Lung (tissue), 12 donors: ENCODE measurements around the gene ZNF830. TPM values are rescaled to one million over a fixed set of nuclear protein-coding genes. Genes with fewer than 3 reads are reported as not detected.
A peak's percentile ranks its signal among the peaks of the same experiment; 100 is the strongest.

Experiments used
- ATAC-seq: fragments of 200-7000 bp; cut with Tn5 transposase; one replicate; pipeline ENCODE4 v1.9.1; 2020; ENCODE audit warnings: moderate number of reproducible peaks; ENCODE audit not compliant: insufficient read depth, low FRiP score
- DNase-seq, 3 donors: peaks; one replicate each; pipeline ENCODE4 v3.0.0-alpha.2; 2013 to 2017
- H3K27ac ChIP-seq, 2 donors: one replicate each; pipeline ENCODE4 v1.5.1; 2013; ENCODE audit warnings: mild to moderate bottlenecking in 2 of 2, moderate library complexity in 2 of 2, control low read depth in 1 of 2, inconsistent platforms in 1 of 2, low read depth in 1 of 2, low read length in 1 of 2
- H3K27me3 ChIP-seq, 3 donors: one replicate each; pipeline ENCODE4 v1.5.1; 2013; ENCODE audit warnings: low read length in 2 of 3; ENCODE audit not compliant: control insufficient read depth in 3 of 3, insufficient read depth in 3 of 3
- H3K36me3 ChIP-seq, 4 donors: one replicate each; pipeline ENCODE4 v1.5.1; 2013; ENCODE audit warnings: low read length in 4 of 4, mild to moderate bottlenecking in 1 of 4, moderate library complexity in 1 of 4; ENCODE audit not compliant: control insufficient read depth in 4 of 4, insufficient read depth in 4 of 4
- H3K4me1 ChIP-seq, 5 donors: one replicate each; pipeline ENCODE4 v1.5.1; 2013; ENCODE audit warnings: low read length in 5 of 5, mild to moderate bottlenecking in 2 of 5, moderate library complexity in 1 of 5; ENCODE audit not compliant: control insufficient read depth in 5 of 5, insufficient read depth in 5 of 5
- H3K4me3 ChIP-seq: one replicate; pipeline ENCODE4 v1.5.1; 2013; ENCODE audit warnings: mild to moderate bottlenecking, control low read depth, moderate library complexity
- H3K9ac ChIP-seq, 2 donors: one replicate each; pipeline ENCODE4 v1.5.1; 2013; ENCODE audit warnings: low read length in 2 of 2, control low read depth in 1 of 2; ENCODE audit not compliant: insufficient read depth in 1 of 2
- H3K9me3 ChIP-seq, 4 donors: one replicate each; pipeline ENCODE4 v1.5.1; 2013; ENCODE audit warnings: low read length in 3 of 4, mild to moderate bottlenecking in 1 of 4, moderate library complexity in 1 of 4; ENCODE audit not compliant: control insufficient read depth in 4 of 4, insufficient read depth in 3 of 4
- CTCF ChIP-seq: IDR thresholded peaks from 2 replicates; pipeline ENCODE4 v1.5.1; 2012; ENCODE audit warnings: mild to moderate bottlenecking; ENCODE audit errors: control extremely low read depth, extremely low read depth
- WGBS, 2 donors: extraction: QIAGEN DNeasy Blood & Tissue Kit; methylation state at CpG; one replicate each; pipeline ENCODE4 v1.1.7; 2013; 5-methylcytosine and 5-hydroxymethylcytosine counted together
- polyA plus RNA-seq, 2 donors: library from polyadenylated mRNA; stranded (reverse); fragments of 200-250 nt; gene quantifications; one replicate each; pipeline ENCODE4 v1.2.1, GENCODE V29; 2013
- total RNA-seq, 2 donors: library from RNA; depleted of rRNA in 1 of 2; stranded (reverse); fragments of >200 nt in 1 of 2; gene quantifications; one replicate each; pipeline ENCODE4 v1.2.1, GENCODE V29; 2014 to 2021
- donor health status: control.
- donor health status: control.
- donor health status: Bipolar disorder and iron deficiency.
- donor health status: healthy.
- donor health status: DM: yes; HTN: yes; CAD: no.

Gene ZNF830
- total and polyA plus RNA-seq, 4 donors = 7.8 to 13.2 (median 11.8) TPM

- ATAC-seq (no peak), DNase-seq (no peak)
- peaks cover 0 to 6% (median 0%) of the 10 kb centered on the region in 5 donors for H3K4me1 ChIP-seq
- no peak for TF ChIP-seq CTCF
- no peaks in the 10 kb centered on the region for H3K9me3 ChIP-seq
- no peaks in the 10 kb centered on the region for H3K27me3 ChIP-seq
- peaks cover 18 to 48% (median 26%) of the 10 kb centered on the region in 4 donors for H3K36me3 ChIP-seq
- H3K4me3 ChIP-seq = no peak overlapping the region
- no peak overlapping the region for H3K27ac ChIP-seq
- no peak overlapping the region for H3K9ac ChIP-seq
- 66 to 86% methylated on average over 2 of the region's 2 CpGs for WGBS, 2 donors
These were observed 27.3 kb downstream of the ZNF830 start for GRCh38 chr17:34988644-34989043.

- no peak for TF ChIP-seq CTCF
- Histone ChIP-seq H3K4me1 (peaks cover 0 to 4% (median 0%) of the 10 kb centered on the region in 5 donors), H3K27me3 (no peaks in the 10 kb centered on the region), H3K4me3 (no peak overlapping the region), H3K36me3 (peaks cover 22 to 51% (median 32%) of the 10 kb centered on the region in 4 donors), H3K27ac (no peak overlapping the region), H3K9me3 (no peaks in the 10 kb centered on the region), H3K9ac (no peak overlapping the region)
- 84 to 92% methylated on average over 10 of the region's 10 CpGs for WGBS, 2 donors
- ATAC-seq = no peak
- no peak for DNase-seq
These were observed 28.1 kb downstream of the ZNF830 start for GRCh38 chr17:34989473-34989872.

GRCh38 chr17:34990921-34991365 is 29.6 kb downstream of the ZNF830 start:
- no peak overlapping the region for H3K27ac ChIP-seq
- no peaks in the 10 kb centered on the region for H3K9me3 ChIP-seq
- H3K27me3 ChIP-seq = no peaks in the 10 kb centered on the region
- peaks cover 27 to 65% (median 37%) of the 10 kb centered on the region in 4 donors for H3K36me3 ChIP-seq
- no peak for TF ChIP-seq CTCF
- H3K4me1 ChIP-seq = peaks cover 0 to 4% (median 0%) of the 10 kb centered on the region in 5 donors
- no peak overlapping the region for H3K9ac ChIP-seq
- H3K4me3 ChIP-seq = no peak overlapping the region
- ATAC-seq = peak; percentile 11
- 28 to 48% methylated on average over 6 of the region's 6 CpGs for WGBS, 2 donors
- peak; percentile 21 to 34 (median 31) for DNase-seq

GRCh38 chr17:34991606-34992005 is 30.3 kb downstream of the ZNF830 start:
- Histone ChIP-seq H3K9me3 (no peaks in the 10 kb centered on the region), H3K4me1 (peaks cover 0 to 4% (median 1%) of the 10 kb centered on the region in 5 donors), H3K4me3 (no peak overlapping the region), H3K27ac (no peak overlapping the region), H3K27me3 (no peaks in the 10 kb centered on the region), H3K36me3 (peaks cover 27 to 70% (median 37%) of the 10 kb centered on the region in 4 donors), H3K9ac (no peak overlapping the region)
- TF ChIP-seq CTCF = no peak
- DNase-seq (no peak), ATAC-seq (no peak)
- 32 to 83% methylated on average over 3 of the region's 3 CpGs for WGBS, 2 donors
